ENCODE results near the gene EFHC2.

DNA sequence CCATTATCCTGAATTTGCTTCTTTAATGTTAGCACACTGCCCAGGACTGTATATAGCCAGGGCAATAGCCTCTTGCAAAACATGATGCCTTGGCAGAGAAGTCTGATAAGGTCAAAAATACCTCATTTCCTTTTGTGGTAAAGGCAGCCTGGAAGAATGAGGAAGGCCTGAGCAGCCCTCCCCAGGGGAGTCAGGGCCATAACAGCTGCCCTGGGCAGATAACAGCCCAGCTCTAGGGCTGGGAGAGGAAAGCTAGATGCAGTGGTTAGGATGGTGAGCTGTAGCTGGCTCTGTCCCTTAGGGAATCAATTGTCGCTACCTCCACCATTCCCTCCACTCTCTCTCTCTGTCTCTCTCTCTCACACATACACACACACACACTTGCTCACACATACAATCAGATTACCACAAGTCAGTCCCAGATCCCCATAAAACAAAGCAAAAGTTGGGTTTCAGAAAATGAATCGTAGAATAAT, 29.2 kb downstream of the EFHC2 start:
- TF ChIP-seq, protein P1, sequence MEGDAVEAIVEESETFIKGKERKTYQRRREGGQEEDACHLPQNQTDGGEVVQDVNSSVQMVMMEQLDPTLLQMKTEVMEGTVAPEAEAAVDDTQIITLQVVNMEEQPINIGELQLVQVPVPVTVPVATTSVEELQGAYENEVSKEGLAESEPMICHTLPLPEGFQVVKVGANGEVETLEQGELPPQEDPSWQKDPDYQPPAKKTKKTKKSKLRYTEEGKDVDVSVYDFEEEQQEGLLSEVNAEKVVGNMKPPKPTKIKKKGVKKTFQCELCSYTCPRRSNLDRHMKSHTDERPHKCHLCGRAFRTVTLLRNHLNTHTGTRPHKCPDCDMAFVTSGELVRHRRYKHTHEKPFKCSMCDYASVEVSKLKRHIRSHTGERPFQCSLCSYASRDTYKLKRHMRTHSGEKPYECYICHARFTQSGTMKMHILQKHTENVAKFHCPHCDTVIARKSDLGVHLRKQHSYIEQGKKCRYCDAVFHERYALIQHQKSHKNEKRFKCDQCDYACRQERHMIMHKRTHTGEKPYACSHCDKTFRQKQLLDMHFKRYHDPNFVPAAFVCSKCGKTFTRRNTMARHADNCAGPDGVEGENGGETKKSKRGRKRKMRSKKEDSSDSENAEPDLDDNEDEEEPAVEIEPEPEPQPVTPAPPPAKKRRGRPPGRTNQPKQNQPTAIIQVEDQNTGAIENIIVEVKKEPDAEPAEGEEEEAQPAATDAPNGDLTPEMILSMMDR (IDR thresholded peaks at IDR 0.05; ENCODE audit: low read depth, low read length) = no peak
- no peak for TF ChIP-seq EZH2phosphoT487 (IDR thresholded peaks at IDR 0.05; ENCODE audit: low read depth)
